IMR-90 (cell line): Measurements from ENCODE around the gene TMEM269. TPM values are rescaled to one million over a fixed set of nuclear protein-coding genes. Genes with fewer than 3 reads are reported as not detected.

Experiments used
- ATAC-seq: fragments of 200-7000 bp; cut with Tn5 transposase; 2 replicates; pipeline ENCODE4 v1.9.1; 2020; ENCODE audit warnings: low read depth, mild to moderate bottlenecking, moderate library complexity
- BruUV-seq: library from RNA; stranded (reverse); fragments of 400-500 nt; replicated peaks from 2 replicates; lab custom pipeline; 2021; lab: Mats Ljungman, UMichigan
- CTCF ChIA-PET: fragments of 300-600 bp; formaldehyde crosslinking; extraction: SDS; loops from one replicate; lab custom pipeline; 2021; ENCODE audit warnings: antibody characterized with exemption; lab: Yijun Ruan, JAX
- POLR2A ChIA-PET: fragments of 300-600 bp; sonication (Branson Sonifier 250); formaldehyde crosslinking; loops from one replicate; lab custom pipeline; 2022; ENCODE audit warnings: antibody characterized with exemption; ENCODE audit not compliant: unreplicated experiment; lab: Charles Lee
- DNase-seq: peaks from one replicate; pipeline ENCODE4 v3.0.0; 2013
- H2AFZ ChIP-seq: replicated peaks from 2 replicates; pipeline ENCODE3; 2013; ENCODE audit warnings: low read length, mild to moderate bottlenecking; ENCODE audit not compliant: poor library complexity
- H2AK5ac ChIP-seq: 2 replicates; pipeline ENCODE4 v1.6.1; 2013; ENCODE audit warnings: low read depth, low read length, inconsistent platforms
- H2AK9ac ChIP-seq: replicated peaks from 2 replicates; pipeline ENCODE3; 2013; ENCODE audit warnings: mild to moderate bottlenecking, low read depth, low read length, moderate library complexity; ENCODE audit not compliant: poor library complexity
- H2BK120ac ChIP-seq: 2 replicates; pipeline ENCODE4 v1.6.1; 2013; ENCODE audit warnings: low read depth, low read length, inconsistent platforms
- H2BK15ac ChIP-seq: 3 replicates; pipeline ENCODE4 v1.6.1; 2013; ENCODE audit warnings: low read depth, low read length, inconsistent platforms
- H2BK20ac ChIP-seq: 2 replicates; pipeline ENCODE4 v1.6.1; 2013; ENCODE audit warnings: low read depth, mild to moderate bottlenecking, inconsistent platforms, low read length, moderate library complexity
- H2BK5ac ChIP-seq: 2 replicates; pipeline ENCODE4 v1.6.1; 2013; ENCODE audit warnings: mild to moderate bottlenecking, low read depth, low read length, inconsistent platforms; ENCODE audit not compliant: poor library complexity, severe bottlenecking
- H3K14ac ChIP-seq: replicated peaks from 2 replicates; pipeline ENCODE4 v1.6.1; 2013; ENCODE audit warnings: low read depth, low read length, inconsistent platforms
- H3K18ac ChIP-seq: 2 replicates; pipeline ENCODE4 v1.6.1; 2013; ENCODE audit warnings: low read depth, low read length, control low read depth
- H3K23ac ChIP-seq: 2 replicates; pipeline ENCODE4 v1.6.1; 2013; ENCODE audit warnings: low read depth, low read length, inconsistent platforms
- H3K27ac ChIP-seq: 2 replicates; pipeline ENCODE4 v1.5.1; 2013; ENCODE audit warnings: mild to moderate bottlenecking, control low read depth, low read length; ENCODE audit not compliant: insufficient read depth
- H3K27me3 ChIP-seq: 2 replicates; pipeline ENCODE4 v1.6.1; 2013; ENCODE audit warnings: low read length; ENCODE audit not compliant: control insufficient read depth, insufficient read depth
- H3K36me3 ChIP-seq: 2 replicates; pipeline ENCODE4 v1.6.1; 2013; ENCODE audit warnings: low read length, mixed read lengths; ENCODE audit not compliant: control insufficient read depth, insufficient read depth
- H3K4ac ChIP-seq: 2 replicates; pipeline ENCODE4 v1.6.1; 2013; ENCODE audit warnings: low read depth, low read length, inconsistent platforms
- H3K4me1 ChIP-seq: 2 replicates; pipeline ENCODE4 v1.6.1; 2013; ENCODE audit warnings: low read length, mixed read lengths; ENCODE audit not compliant: control insufficient read depth, insufficient read depth
- H3K4me2 ChIP-seq: 2 replicates; pipeline ENCODE4 v1.6.1; 2013; ENCODE audit warnings: low read depth, mild to moderate bottlenecking, control low read depth, low read length, moderate library complexity
- H3K4me3 ChIP-seq: 2 replicates; pipeline ENCODE4 v1.5.1; 2013; ENCODE audit warnings: low read depth, mild to moderate bottlenecking, control low read depth, low read length, moderate library complexity; ENCODE audit not compliant: insufficient read depth
- H3K56ac ChIP-seq: 2 replicates; pipeline ENCODE4 v1.6.1; 2013; ENCODE audit warnings: low read length, inconsistent platforms; ENCODE audit not compliant: insufficient read depth; ENCODE audit errors: extremely low read depth
- H3K79me1 ChIP-seq, 2 experiments: 2 replicates each; pipeline ENCODE4 v1.6.1; 2013; ENCODE audit warnings: low read length in 2 of 2, inconsistent platforms in 1 of 2, low read depth in 1 of 2
- H3K9ac ChIP-seq: 2 replicates; pipeline ENCODE4 v1.6.1; 2013; ENCODE audit warnings: low read depth, low read length, control low read depth
- H3K9me1 ChIP-seq: 2 replicates; pipeline ENCODE4 v1.6.1; 2013; ENCODE audit warnings: low read length, inconsistent platforms; ENCODE audit not compliant: insufficient read depth
- H3K9me3 ChIP-seq: 2 replicates; pipeline ENCODE4 v1.6.1; 2013; ENCODE audit warnings: low read length; ENCODE audit not compliant: control insufficient read depth, insufficient read depth
- H4K20me1 ChIP-seq: 2 replicates; pipeline ENCODE4 v1.6.1; 2013; ENCODE audit warnings: low read length, inconsistent platforms; ENCODE audit not compliant: insufficient read depth
- H4K5ac ChIP-seq: 2 replicates; pipeline ENCODE4 v1.6.1; 2013; ENCODE audit warnings: mild to moderate bottlenecking, low read depth, low read length, control low read depth
- H4K8ac ChIP-seq, 2 experiments: 2 replicates each; pipeline ENCODE4 v1.6.1; 2013; ENCODE audit warnings: low read depth in 2 of 2, low read length in 2 of 2, control low read depth in 1 of 2, inconsistent platforms in 1 of 2
- H4K91ac ChIP-seq: 2 replicates; pipeline ENCODE4 v1.6.1; 2013; ENCODE audit warnings: low read depth, low read length, inconsistent platforms; ENCODE audit not compliant: insufficient read depth
- BHLHE40 ChIP-seq: fragments of 150-350 bp; IDR thresholded peaks from 2 replicates; pipeline ENCODE4 v1.6.1; 2016; ENCODE audit warnings: mild to moderate bottlenecking, low read depth, low read length
- CEBPB ChIP-seq: IDR thresholded peaks from 2 replicates; pipeline ENCODE4 v1.6.1; 2012; ENCODE audit warnings: low read depth, low read length, improper control_type of control experiment
- CHD1 ChIP-seq: IDR thresholded peaks from 2 replicates; pipeline ENCODE4 v1.6.1; 2012; ENCODE audit warnings: low read depth, low read length, improper control_type of control experiment
- ELK1 ChIP-seq: fragments of 150-350 bp; IDR thresholded peaks from 2 replicates; pipeline ENCODE4 v1.6.1; 2016; ENCODE audit warnings: low read depth, mild to moderate bottlenecking, low read length, moderate library complexity, borderline replicate concordance
- FOS ChIP-seq: fragments of 150-350 bp; IDR thresholded peaks from 2 replicates; pipeline ENCODE4 v1.6.1; 2016; ENCODE audit warnings: low read depth, low read length
- MAFK ChIP-seq: IDR thresholded peaks from 2 replicates; pipeline ENCODE4 v1.6.1; 2012; ENCODE audit warnings: low read depth, low read length, improper control_type of control experiment
- MAZ ChIP-seq: IDR thresholded peaks from 2 replicates; pipeline ENCODE4 v1.6.1; 2012; ENCODE audit warnings: low read depth, mild to moderate bottlenecking, low read length, improper control_type of control experiment, moderate library complexity, borderline replicate concordance
- MXI1 ChIP-seq: IDR thresholded peaks from 2 replicates; pipeline ENCODE4 v1.6.1; 2012; ENCODE audit warnings: low read depth, mild to moderate bottlenecking, low read length, moderate library complexity, borderline replicate concordance
- NFE2L2 ChIP-seq: fragments of 150-350 bp; IDR thresholded peaks from 2 replicates; pipeline ENCODE4 v1.6.1; 2016; ENCODE audit warnings: low read depth, mild to moderate bottlenecking, low read length
- POLR2A ChIP-seq: IDR thresholded peaks from 2 replicates; pipeline ENCODE4 v1.6.1; 2012; ENCODE audit warnings: mild to moderate bottlenecking, low read depth, low read length
- RAD21 ChIP-seq: IDR thresholded peaks from 2 replicates; pipeline ENCODE4 v1.6.1; 2012; ENCODE audit warnings: low read length, improper control_type of control experiment
- RCOR1 ChIP-seq: IDR thresholded peaks from 2 replicates; pipeline ENCODE4 v1.6.1; 2012; ENCODE audit warnings: mild to moderate bottlenecking, low read length, improper control_type of control experiment; ENCODE audit not compliant: insufficient replicate concordance
- RFX5 ChIP-seq: IDR thresholded peaks from 2 replicates; pipeline ENCODE4 v1.8.0; 2012; ENCODE audit warnings: low read depth, mild to moderate bottlenecking, low read length, moderate library complexity
- SMC3 ChIP-seq: fragments of 150-350 bp; IDR thresholded peaks from 2 replicates; pipeline ENCODE4 v1.6.1; 2016; ENCODE audit warnings: low read depth, mild to moderate bottlenecking, antibody characterized with exemption, low read length, moderate library complexity
- WGBS, 2 experiments: methylation state at CpG; one replicate each; pipeline versions ENCODE4 v1.1.5 to v1.1.7; 2013; ENCODE audit warnings: missing lambda C conversion rate in 2 of 2; ENCODE audit not compliant: insufficient read length in 1 of 2; ENCODE audit errors: extremely low coverage in 2 of 2; 5-methylcytosine and 5-hydroxymethylcytosine counted together
- dilution Hi-C: fragments of 300-500 bp; cut with HindIII; formaldehyde crosslinking; loops from one replicate; pipeline ENCODE4 v1.14.3; 2018; ENCODE audit warnings: low sequenced_read_pairs; ENCODE audit not compliant: unreplicated experiment
- in situ Hi-C: fragments of 300-500 bp; cut with MboI; formaldehyde crosslinking; loops from 3 replicates; pipeline ENCODE4 v1.14.3; 2019; ENCODE audit warnings: low sequenced_read_pairs, inconsistent platforms, mixed read lengths
- intact Hi-C: fragments of 100-400 bp; cut with micrococcal nuclease; formaldehyde crosslinking; loops from 2 replicates; pipeline ENCODE4 v1.10.0; 2022
- polyA plus RNA-seq, 3 experiments: library from polyadenylated mRNA; depleted of rRNA; stranded (reverse); fragments of >200 nt; gene quantifications; 2 replicates each; pipeline ENCODE4 v1.2.3, GENCODE V29; 2012; ENCODE audit warnings: low replicate concordance in 1 of 3
- total RNA-seq: library from RNA; depleted of rRNA; stranded (reverse); fragments of >200 nt; gene quantifications from 2 replicates; pipeline ENCODE4 v1.2.3, GENCODE V29; 2012
- TF ChIP-seq, protein P1 (sequence below): conservative IDR thresholded peaks from 2 replicates; pipeline ENCODE4 v1.5.1; 2012; ENCODE audit warnings: mild to moderate bottlenecking, low read depth, low read length, improper control_type of control experiment
- TF ChIP-seq, protein P2 (sequence below): fragments of 150-350 bp; IDR thresholded peaks from 2 replicates; pipeline ENCODE4 v1.6.1; 2017; ENCODE audit warnings: mild to moderate bottlenecking, antibody characterized with exemption, low read length, low read depth

The TMEM269 gene
- total and polyA plus RNA-seq, 2 of the 4 experiments (the other 2 are of a cell fraction), result not detected

GRCh38 chr1:42797414-42797813 lies 12.6 kb downstream of the TMEM269 start:
- no peak for DNase-seq
- Histone ChIP-seq H3K4me1 (no peaks in the 10 kb centered on the region), H3K36me3 (no peaks in the 10 kb centered on the region), H3K4ac (no peak overlapping the region), H4K91ac (no peak overlapping the region), H3K9me1 (no peaks in the 10 kb centered on the region), H2AFZ (no peak overlapping the region), H4K20me1 (no peaks in the 10 kb centered on the region), H3K9me3 (no peaks in the 10 kb centered on the region), H3K14ac (no peak overlapping the region), H3K4me3 (no peak overlapping the region), H2AK5ac (no peak overlapping the region), H2BK5ac (no peak overlapping the region), H3K23ac (no peak overlapping the region), H3K4me2 (no peak overlapping the region), H2BK15ac (no peak overlapping the region), H2BK20ac (no peak overlapping the region), H3K27me3 (peaks cover 7% of the 10 kb centered on the region), H4K8ac (no peak overlapping the region), H2AK9ac (no peak overlapping the region), H3K56ac (no peak overlapping the region), H3K9ac (no peak overlapping the region), H3K18ac (no peak overlapping the region), H4K5ac (no peak overlapping the region), H3K79me1 (no peaks in the 10 kb centered on the region), H2BK120ac (no peak overlapping the region), H3K27ac (no peak overlapping the region)
- TF ChIP-seq, protein P1, sequence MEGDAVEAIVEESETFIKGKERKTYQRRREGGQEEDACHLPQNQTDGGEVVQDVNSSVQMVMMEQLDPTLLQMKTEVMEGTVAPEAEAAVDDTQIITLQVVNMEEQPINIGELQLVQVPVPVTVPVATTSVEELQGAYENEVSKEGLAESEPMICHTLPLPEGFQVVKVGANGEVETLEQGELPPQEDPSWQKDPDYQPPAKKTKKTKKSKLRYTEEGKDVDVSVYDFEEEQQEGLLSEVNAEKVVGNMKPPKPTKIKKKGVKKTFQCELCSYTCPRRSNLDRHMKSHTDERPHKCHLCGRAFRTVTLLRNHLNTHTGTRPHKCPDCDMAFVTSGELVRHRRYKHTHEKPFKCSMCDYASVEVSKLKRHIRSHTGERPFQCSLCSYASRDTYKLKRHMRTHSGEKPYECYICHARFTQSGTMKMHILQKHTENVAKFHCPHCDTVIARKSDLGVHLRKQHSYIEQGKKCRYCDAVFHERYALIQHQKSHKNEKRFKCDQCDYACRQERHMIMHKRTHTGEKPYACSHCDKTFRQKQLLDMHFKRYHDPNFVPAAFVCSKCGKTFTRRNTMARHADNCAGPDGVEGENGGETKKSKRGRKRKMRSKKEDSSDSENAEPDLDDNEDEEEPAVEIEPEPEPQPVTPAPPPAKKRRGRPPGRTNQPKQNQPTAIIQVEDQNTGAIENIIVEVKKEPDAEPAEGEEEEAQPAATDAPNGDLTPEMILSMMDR, result no peak
- TF ChIP-seq MXI1, result no peak
- no peak for TF ChIP-seq RCOR1
- no peak for TF ChIP-seq ELK1
- no peak for TF ChIP-seq BHLHE40
- no peak for TF ChIP-seq MAFK
- no peak for TF ChIP-seq RAD21
- no peak for TF ChIP-seq CHD1
- no peak for TF ChIP-seq NFE2L2
- no peak for TF ChIP-seq CEBPB
- no peak for TF ChIP-seq SMC3
- TF ChIP-seq, protein P2, sequence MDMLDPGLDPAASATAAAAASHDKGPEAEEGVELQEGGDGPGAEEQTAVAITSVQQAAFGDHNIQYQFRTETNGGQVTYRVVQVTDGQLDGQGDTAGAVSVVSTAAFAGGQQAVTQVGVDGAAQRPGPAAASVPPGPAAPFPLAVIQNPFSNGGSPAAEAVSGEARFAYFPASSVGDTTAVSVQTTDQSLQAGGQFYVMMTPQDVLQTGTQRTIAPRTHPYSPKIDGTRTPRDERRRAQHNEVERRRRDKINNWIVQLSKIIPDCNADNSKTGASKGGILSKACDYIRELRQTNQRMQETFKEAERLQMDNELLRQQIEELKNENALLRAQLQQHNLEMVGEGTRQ, result no peak
- TF ChIP-seq FOS, result no peak
- TF ChIP-seq MAZ, result no peak
- no peak for TF ChIP-seq POLR2A
- no peak for TF ChIP-seq RFX5
- dilution Hi-C loops, result no loop called here
- POLR2A ChIA-PET, result no interaction called here
- ATAC-seq, result no peak
- CTCF ChIA-PET, result interaction anchor here (1.4 kb wide), 1 partner anchor 10 kb away, joined by 3 read pairs; no protein-coding TSS in a partner anchor
- intact Hi-C loops, result no loop called here
- in situ Hi-C loops, result no loop called here
- WGBS, 2 experiments, result no CpG with 5 or more reads among the region's 3 CpGs
- no TSS peak for BruUV-seq
